Parathyroid adenoma (tissue), 2 donors: ENCODE results near the gene SSX2IP.

Source experiments
- H2AFZ ChIP-seq: fragments of 300-600 bp; sonication (generic); one replicate; pipeline ENCODE4 v1.7.0; 2017; ENCODE audit warnings: antibody characterized with exemption, mild to moderate bottlenecking
- H3K27ac ChIP-seq: fragments of 300-600 bp; sonication (generic); one replicate; pipeline ENCODE4 v1.7.0; 2017
- H3K27me3 ChIP-seq: fragments of 300-600 bp; sonication (generic); one replicate; pipeline ENCODE4 v1.7.0; 2017; ENCODE audit warnings: low read length; ENCODE audit not compliant: control insufficient read depth, insufficient read depth
- H3K36me3 ChIP-seq: fragments of 300-600 bp; sonication (generic); one replicate; pipeline ENCODE4 v1.7.0; 2017; ENCODE audit warnings: low read length; ENCODE audit not compliant: control insufficient read depth, insufficient read depth
- H3K4me1 ChIP-seq: fragments of 300-600 bp; sonication (generic); one replicate; pipeline ENCODE4 v1.7.0; 2017; ENCODE audit warnings: control low read depth
- H3K4me2 ChIP-seq: fragments of 300-600 bp; sonication (generic); one replicate; pipeline ENCODE4 v1.7.0; 2017; ENCODE audit warnings: low read length
- H3K4me3 ChIP-seq: fragments of 300-600 bp; sonication (generic); one replicate; pipeline ENCODE4 v1.7.0; 2017; ENCODE audit warnings: low read depth, low read length
- H3K79me2 ChIP-seq: fragments of 300-600 bp; sonication (generic); one replicate; pipeline ENCODE4 v1.7.0; 2017; ENCODE audit warnings: control low read depth
- H3K9ac ChIP-seq: fragments of 300-600 bp; sonication (generic); one replicate; pipeline ENCODE4 v1.7.0; 2017; ENCODE audit warnings: mild to moderate bottlenecking
- H3K9me3 ChIP-seq: fragments of 300-600 bp; sonication (generic); one replicate; pipeline ENCODE4 v1.7.0; 2017; ENCODE audit warnings: low read length; ENCODE audit not compliant: control insufficient read depth
- CTCF ChIP-seq: fragments of 300-600 bp; sonication (generic); IDR thresholded peaks from one replicate; pipeline ENCODE4 v1.7.0; 2017; ENCODE audit warnings: antibody characterized with exemption, mild to moderate bottlenecking
- donor health status: primary hyperparathyroidism.

SSX2IP gene

GRCh38 chr1:84686223-84686622, 4.0 kb downstream of the SSX2IP start:
- Histone ChIP-seq H3K9me3 (no peaks in the 10 kb centered on the region), H3K4me2 (no peak overlapping the region), H3K27me3 (no peaks in the 10 kb centered on the region), H3K4me1 (no peaks in the 10 kb centered on the region), H3K27ac (no peak overlapping the region), H3K9ac (no peak overlapping the region), H3K4me3 (no peak overlapping the region), H3K79me2 (no peaks in the 10 kb centered on the region), H3K36me3 (no peaks in the 10 kb centered on the region), H2AFZ (no peak overlapping the region)
- TF ChIP-seq CTCF = no peak

- Histone ChIP-seq H3K4me2 (no peak overlapping the region), H3K27ac (no peak overlapping the region), H3K27me3 (no peaks in the 10 kb centered on the region), H3K4me3 (no peak overlapping the region), H3K79me2 (no peaks in the 10 kb centered on the region), H3K4me1 (no peaks in the 10 kb centered on the region), H3K36me3 (no peaks in the 10 kb centered on the region), H3K9ac (no peak overlapping the region), H3K9me3 (no peaks in the 10 kb centered on the region), H2AFZ (no peak overlapping the region)
- TF ChIP-seq CTCF = no peak
Measured at GRCh38 chr1:84683508-84683907, 6.8 kb downstream of the SSX2IP start.

- Histone ChIP-seq H3K27me3 (no peaks in the 10 kb centered on the region), H3K4me2 (no peak overlapping the region), H3K4me1 (no peaks in the 10 kb centered on the region), H3K36me3 (no peaks in the 10 kb centered on the region), H2AFZ (no peak overlapping the region), H3K79me2 (no peaks in the 10 kb centered on the region), H3K4me3 (no peak overlapping the region), H3K27ac (no peak overlapping the region), H3K9ac (no peak overlapping the region), H3K9me3 (no peaks in the 10 kb centered on the region)
- TF ChIP-seq CTCF = no peak
Measured at GRCh38 chr1:84682047-84682446, 8.2 kb downstream of the SSX2IP start.

GRCh38 chr1:84677415-84678099, 12.7 kb downstream of the SSX2IP start:
- no peaks in the 10 kb centered on the region for H3K36me3 ChIP-seq
- no peaks in the 10 kb centered on the region for H3K27me3 ChIP-seq
- H3K9ac ChIP-seq = no peak overlapping the region
- H3K27ac ChIP-seq = no peak overlapping the region
- no peak overlapping the region for H3K4me3 ChIP-seq
- no peaks in the 10 kb centered on the region for H3K4me1 ChIP-seq
- H3K4me2 ChIP-seq = no peak overlapping the region
- no peak overlapping the region for H2AFZ ChIP-seq
- TF ChIP-seq CTCF = no peak
- no peaks in the 10 kb centered on the region for H3K9me3 ChIP-seq
- no peaks in the 10 kb centered on the region for H3K79me2 ChIP-seq

GRCh38 chr1:84675631-84676030, 14.6 kb downstream of the SSX2IP start:
- TF ChIP-seq CTCF = no peak
- no peaks in the 10 kb centered on the region for H3K36me3 ChIP-seq

More at GRCh38 chr1:84675631-84676030, 14.6 kb downstream of the SSX2IP start:
- H2AFZ ChIP-seq = no peak overlapping the region
- no peaks in the 10 kb centered on the region for H3K79me2 ChIP-seq
- no peaks in the 10 kb centered on the region for H3K4me1 ChIP-seq
- no peak overlapping the region for H3K4me3 ChIP-seq
- no peak overlapping the region for H3K9ac ChIP-seq
- H3K27me3 ChIP-seq = no peaks in the 10 kb centered on the region
- H3K9me3 ChIP-seq = no peaks in the 10 kb centered on the region
- no peak overlapping the region for H3K4me2 ChIP-seq
- no peak overlapping the region for H3K27ac ChIP-seq
